K562 (cell line): ENCODE measurements around the gene ZFPM1. TPM values are rescaled to one million over a fixed set of nuclear protein-coding genes. Genes with fewer than 3 reads are reported as not detected.

Source experiments
- CBX1 ChIP-seq: sonication (generic); IDR thresholded peaks from 2 replicates; pipeline ENCODE4 v1.6.1; 2016; ENCODE audit warnings: antibody characterized with exemption, low read depth, mild to moderate bottlenecking
- CSDE1 ChIP-seq, 2 experiments: fragments of 450-650 bp; IDR thresholded peaks; 2 replicates each; pipeline ENCODE4 v1.6.1; 2016; ENCODE audit warnings: mild to moderate bottlenecking in 1 of 2
- ESRRA ChIP-seq: fragments of 450-650 bp; IDR thresholded peaks from 2 replicates; pipeline ENCODE4 v1.6.1; 2014; ENCODE audit warnings: low read depth, mild to moderate bottlenecking, moderate library complexity, borderline replicate concordance
- HDAC1 ChIP-seq, 2 experiments: fragments of 450-650 bp; IDR thresholded peaks; 2 replicates each; pipeline ENCODE4 v1.6.1; 2016 to 2017; ENCODE audit warnings: inconsistent platforms in 1 of 2, mild to moderate bottlenecking in 1 of 2, moderate library complexity in 1 of 2
- HDAC2 ChIP-seq: fragments of 450-650 bp; IDR thresholded peaks from 2 replicates; pipeline ENCODE4 v1.6.1; 2016; ENCODE audit warnings: mild to moderate bottlenecking
- HMG20B ChIP-seq: fragments of 250-450 bp; sonication (Bioruptor Pico); IDR thresholded peaks from 2 replicates; pipeline ENCODE4 v1.5.0; 2021; ENCODE audit warnings: mild to moderate bottlenecking
- IFI16 ChIP-seq: fragments of 250-450 bp; sonication (Bioruptor Pico); IDR thresholded peaks from 2 replicates; pipeline ENCODE4 v2.1.2; 2022; ENCODE audit warnings: mild to moderate bottlenecking, inconsistent platforms
- IRF2 ChIP-seq: sonication (generic); formaldehyde crosslinking; IDR thresholded peaks from 2 replicates; pipeline ENCODE4 v1.8.1; 2022; ENCODE audit warnings: mild to moderate bottlenecking, missing genetic modification reagents
- KDM1A ChIP-seq, 2 experiments: fragments of 450-650 bp; IDR thresholded peaks; 2 replicates each; pipeline ENCODE4 v1.6.1; 2016; ENCODE audit warnings: mild to moderate bottlenecking in 2 of 2
- KDM4B ChIP-seq, 2 experiments: fragments of 450-650 bp in 1 of 2; sonication (generic) in 1 of 2; IDR thresholded peaks; 2 replicates each; pipeline ENCODE4 v1.6.1; 2016 to 2017; ENCODE audit warnings: borderline replicate concordance in 2 of 2, antibody characterized with exemption in 1 of 2, low read depth in 1 of 2, mild to moderate bottlenecking in 1 of 2
- LARP7 ChIP-seq: fragments of 450-650 bp; IDR thresholded peaks from 2 replicates; pipeline ENCODE4 v1.6.1; 2016
- MTA2 ChIP-seq: fragments of 450-650 bp; IDR thresholded peaks from 2 replicates; pipeline ENCODE4 v1.6.1; 2016; ENCODE audit warnings: low read depth
- NCOA1 ChIP-seq: fragments of 450-650 bp; IDR thresholded peaks from 2 replicates; pipeline ENCODE4 v1.6.1; 2016; ENCODE audit warnings: low read depth
- NFE2 ChIP-seq: IDR thresholded peaks from 2 replicates; pipeline ENCODE4 v1.6.1; 2014; ENCODE audit warnings: antibody characterized with exemption, low read depth
- PATZ1 ChIP-seq: fragments of 250-450 bp; sonication (Bioruptor Pico); IDR thresholded peaks from 2 replicates; pipeline ENCODE4 v1.5.0; 2020; ENCODE audit warnings: mild to moderate bottlenecking, borderline replicate concordance
- PHB ChIP-seq: fragments of 250-450 bp; sonication (Bioruptor Pico); IDR thresholded peaks from 2 replicates; pipeline ENCODE4 v1.5.0; 2021
- PHB2 ChIP-seq: fragments of 450-650 bp; IDR thresholded peaks from 2 replicates; pipeline ENCODE4 v1.6.1; 2017; ENCODE audit warnings: low read depth
- PRPF4 ChIP-seq: fragments of 200-400 bp; formaldehyde crosslinking; IDR thresholded peaks from one replicate; pipeline ENCODE4 v1.6.1; 2017; ENCODE audit warnings: low read length, low read depth, mild to moderate bottlenecking; ENCODE audit not compliant: insufficient read depth, poor library complexity, severe bottlenecking
- RBM25 ChIP-seq: fragments of 200-400 bp; formaldehyde crosslinking; IDR thresholded peaks from 2 replicates; pipeline ENCODE4 v1.6.1; 2018; ENCODE audit warnings: low read length, low read depth, moderate library complexity; ENCODE audit not compliant: severe bottlenecking
- SIRT6 ChIP-seq: IDR thresholded peaks from one replicate; pipeline ENCODE4 v1.6.1; 2012; ENCODE audit warnings: low read depth, mild to moderate bottlenecking, control low read depth, inconsistent platforms, low read length, moderate library complexity
- SMARCA5 ChIP-seq: fragments of 450-650 bp; IDR thresholded peaks from 2 replicates; pipeline ENCODE4 v1.6.1; 2016
- SRF ChIP-seq, 2 experiments: fragments of 250-450, 450-650 bp in 1 of 2; sonication (Bioruptor Pico) in 1 of 2; sonication (generic) in 1 of 2; formaldehyde crosslinking; IDR thresholded peaks; 2 replicates each; pipeline versions ENCODE4 v1.5.0 to v1.5.1; 2020 to 2022; ENCODE audit warnings: mild to moderate bottlenecking in 1 of 2, missing genetic modification reagents in 1 of 2
- ZNF174 ChIP-seq: fragments of 250-450 bp; sonication (Bioruptor Pico); IDR thresholded peaks from 2 replicates; pipeline ENCODE4 v1.4.0; 2020; ENCODE audit warnings: mild to moderate bottlenecking
- ZNF444 ChIP-seq: fragments of 250-450 bp; sonication (Bioruptor Pico); IDR thresholded peaks from 2 replicates; pipeline ENCODE4 v1.4.0; 2020; ENCODE audit warnings: mild to moderate bottlenecking, moderate library complexity
- ZNF707 ChIP-seq: fragments of 250-450 bp; sonication (Bioruptor Pico); conservative IDR thresholded peaks from 2 replicates; pipeline ENCODE4 v1.8.0; 2022; ENCODE audit warnings: inconsistent platforms, mild to moderate bottlenecking, moderate library complexity
- ZSCAN32 ChIP-seq: fragments of 450-650 bp; formaldehyde crosslinking; IDR thresholded peaks from 2 replicates; pipeline ENCODE4 v1.4.0; 2020; ENCODE audit warnings: mild to moderate bottlenecking, moderate library complexity
- polyA plus RNA-seq, 8 experiments: library from polyadenylated mRNA; depleted of rRNA in 4 of 8; stranded (reverse) in 5 of 8; unstranded in 3 of 8; fragments of >200 nt; fragmentation: Nextera tagmentation in 2 of 8; fragmentation: Illumina TruSeq in 1 of 8; extraction: Ambion mirVana in 2 of 8; extraction: Trizol in 1 of 8; gene quantifications; 2 replicates each; pipeline versions ENCODE4 v1.2.1 to v1.2.3, GENCODE V29; 2011 to 2014; ENCODE audit warnings: inconsistent platforms in 1 of 8, missing spikeins in 1 of 8
- total RNA-seq, 7 experiments: library from RNA; depleted of rRNA in 6 of 7; stranded (reverse); fragments of >200 nt in 6 of 7; fragmentation: Illumina TruSeq in 2 of 7; extraction: Trizol in 2 of 7; gene quantifications; 2 replicates each; pipeline versions ENCODE4 v1.2.1 to v1.2.3, GENCODE V29; 2011 to 2021; ENCODE audit warnings: low replicate concordance in 1 of 7
- TF ChIP-seq, protein P1 (sequence below): fragments of 250-450 bp; sonication (Bioruptor Pico); IDR thresholded peaks from 2 replicates; pipeline ENCODE4 v1.5.0; 2022; ENCODE audit warnings: mild to moderate bottlenecking
- TF ChIP-seq, protein P2 (sequence below), 2 experiments: fragments of 250-450 bp in 1 of 2; fragments of 450-650 bp in 1 of 2; sonication (Bioruptor Pico) in 1 of 2; IDR thresholded peaks; 2 replicates each; pipeline versions ENCODE4 v1.6.1 to v1.8.0; 2016 to 2021; ENCODE audit warnings: mild to moderate bottlenecking in 2 of 2, moderate library complexity in 2 of 2, missing compliant biosample characterization in 1 of 2, missing genetic modification characterization in 1 of 2

The ZFPM1 gene
- total and polyA plus RNA-seq, 9 of the 15 experiments (the other 6 are each of a cell fraction or from before 2014, with no cell fraction given): 0.03 to 35.9 (median 1.4) TPM

GRCh38 chr16:88493879-88494278, 40.8 kb downstream of the ZFPM1 start (continued):
- TF ChIP-seq PATZ1 (CRISPR knock-in tag): no peak
- peak; percentile 79; the same call in 1 of the 2 replicates for TF ChIP-seq CBX1
- TF ChIP-seq KDM4B (IDR thresholded peaks at IDR 0.05; ENCODE audit: borderline replicate concordance in 2 of 2, low read depth in 1 of 2): no peak
- no peak for TF ChIP-seq ZNF707
- no peak for TF ChIP-seq LARP7
- TF ChIP-seq SIRT6: no peak
- no peak for TF ChIP-seq SRF (CRISPR knock-in tag; IDR thresholded peaks at IDR 0.05)
- TF ChIP-seq IRF2 (CRISPR knock-in tag): no peak
- TF ChIP-seq HDAC2: peak; percentile 89; the same call in 1 of the 2 replicates
- no peak for TF ChIP-seq MTA2
- TF ChIP-seq NFE2: no peak
- no peak for TF ChIP-seq PRPF4
- TF ChIP-seq RBM25: peak; percentile 94
- TF ChIP-seq HMG20B (CRISPR knock-in tag): no peak
- TF ChIP-seq, protein P1, sequence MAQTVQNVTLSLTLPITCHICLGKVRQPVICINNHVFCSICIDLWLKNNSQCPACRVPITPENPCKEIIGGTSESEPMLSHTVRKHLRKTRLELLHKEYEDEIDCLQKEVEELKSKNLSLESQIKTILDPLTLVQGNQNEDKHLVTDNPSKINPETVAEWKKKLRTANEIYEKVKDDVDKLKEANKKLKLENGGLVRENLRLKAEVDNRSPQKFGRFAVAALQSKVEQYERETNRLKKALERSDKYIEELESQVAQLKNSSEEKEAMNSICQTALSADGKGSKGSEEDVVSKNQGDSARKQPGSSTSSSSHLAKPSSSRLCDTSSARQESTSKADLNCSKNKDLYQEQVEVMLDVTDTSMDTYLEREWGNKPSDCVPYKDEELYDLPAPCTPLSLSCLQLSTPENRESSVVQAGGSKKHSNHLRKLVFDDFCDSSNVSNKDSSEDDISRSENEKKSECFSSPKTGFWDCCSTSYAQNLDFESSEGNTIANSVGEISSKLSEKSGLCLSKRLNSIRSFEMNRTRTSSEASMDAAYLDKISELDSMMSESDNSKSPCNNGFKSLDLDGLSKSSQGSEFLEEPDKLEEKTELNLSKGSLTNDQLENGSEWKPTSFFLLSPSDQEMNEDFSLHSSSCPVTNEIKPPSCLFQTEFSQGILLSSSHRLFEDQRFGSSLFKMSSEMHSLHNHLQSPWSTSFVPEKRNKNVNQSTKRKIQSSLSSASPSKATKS (CRISPR knock-in tag): no peak
- TF ChIP-seq PHB (CRISPR knock-in tag): no peak
- no peak for TF ChIP-seq ZNF174 (CRISPR knock-in tag)
- no peak for TF ChIP-seq NCOA1
- TF ChIP-seq KDM1A (IDR thresholded peaks at IDR 0.05): peak; percentile 89 to 94
- TF ChIP-seq, protein P2, sequence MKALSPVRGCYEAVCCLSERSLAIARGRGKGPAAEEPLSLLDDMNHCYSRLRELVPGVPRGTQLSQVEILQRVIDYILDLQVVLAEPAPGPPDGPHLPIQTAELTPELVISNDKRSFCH (CRISPR knock-in tag; IDR thresholded peaks at IDR 0.05): no peak
- TF ChIP-seq, protein P2 (tag; IDR thresholded peaks at IDR 0.05): 0 out of 2 replicates have a peak, but pooled peaks have one; percentile 70
- no peak for TF ChIP-seq ZNF444 (CRISPR knock-in tag)
- TF ChIP-seq CSDE1 (IDR thresholded peaks at IDR 0.05): no peak
- peak; percentile 78 for TF ChIP-seq ESRRA
- no peak for TF ChIP-seq ZSCAN32 (CRISPR knock-in tag)
- no peak for TF ChIP-seq IFI16 (CRISPR knock-in tag)
- TF ChIP-seq SMARCA5: peak; percentile 94
- TF ChIP-seq HDAC1 (IDR thresholded peaks at IDR 0.05): peak in 1 of 2 experiments; percentile 32; a peak in 1 of 4 replicates
- no peak for TF ChIP-seq PHB2
